Endodermal cell (in vitro differentiated cells): Measurements from ENCODE around the gene ABCD1. TPM values are rescaled to one million over a fixed set of nuclear protein-coding genes. Genes with fewer than 3 reads are reported as not detected.

ENCODE experiments used
- DNase-seq: peaks from one replicate; pipeline ENCODE4 v3.0.0-alpha.2; 2017
- H3K27ac ChIP-seq: 2 replicates; pipeline ENCODE4 v1.5.1; 2013; ENCODE audit warnings: mild to moderate bottlenecking, low read depth, low read length, moderate library complexity
- H3K27me3 ChIP-seq: 2 replicates; pipeline ENCODE4 v1.6.1; 2013; ENCODE audit warnings: mild to moderate bottlenecking, low read length, moderate library complexity; ENCODE audit not compliant: insufficient read depth, control insufficient read depth, poor library complexity, severe bottlenecking
- H3K36me3 ChIP-seq: 2 replicates; pipeline ENCODE4 v1.7.0; 2013; ENCODE audit warnings: mild to moderate bottlenecking, low read length, moderate library complexity; ENCODE audit not compliant: control insufficient read depth, insufficient read depth
- H3K4me1 ChIP-seq: one replicate; pipeline ENCODE4 v1.7.0; 2013; ENCODE audit warnings: low read length; ENCODE audit not compliant: control insufficient read depth, insufficient read depth
- H3K4me3 ChIP-seq: 2 replicates; pipeline ENCODE4 v1.5.1; 2013; ENCODE audit warnings: mild to moderate bottlenecking, low read length, moderate library complexity
- H3K9ac ChIP-seq: 2 replicates; pipeline ENCODE4 v1.6.1; 2013; ENCODE audit warnings: mild to moderate bottlenecking, low read length, moderate library complexity; ENCODE audit not compliant: poor library complexity, severe bottlenecking; ENCODE audit errors: extremely low read depth
- H3K9me3 ChIP-seq: 2 replicates; pipeline ENCODE4 v1.6.1; 2013; ENCODE audit warnings: mild to moderate bottlenecking, low read length, moderate library complexity; ENCODE audit not compliant: control insufficient read depth
- H3K27ac Mint-ChIP-seq: 2 replicates; pipeline ENCODE4 v1.8.0; 2020; ENCODE audit warnings: mixed read lengths
- H3K27me3 Mint-ChIP-seq: 2 replicates; pipeline ENCODE4 v1.8.0; 2021; ENCODE audit warnings: mild to moderate bottlenecking, mixed read lengths; ENCODE audit not compliant: insufficient read depth
- H3K36me3 Mint-ChIP-seq: 2 replicates; pipeline ENCODE4 v1.8.0; 2020; ENCODE audit warnings: low read depth, mixed read lengths
- H3K4me1 Mint-ChIP-seq: 2 replicates; pipeline ENCODE4 v1.8.0; 2020; ENCODE audit warnings: mixed read lengths
- H3K4me3 Mint-ChIP-seq: 2 replicates; pipeline ENCODE4 v1.8.0; 2020; ENCODE audit warnings: mild to moderate bottlenecking, moderate library complexity, mixed read lengths
- H3K9me3 Mint-ChIP-seq: 2 replicates; pipeline ENCODE4 v1.8.0; 2020; ENCODE audit warnings: mild to moderate bottlenecking, mixed read lengths
- CTCF ChIP-seq: fragments of 200-600 bp; sonication (generic); conservative IDR thresholded peaks from 2 replicates; pipeline ENCODE4 v1.5.0; 2021; ENCODE audit warnings: antibody characterized with exemption, mild to moderate bottlenecking
- WGBS, 2 experiments: methylation state at CpG; one replicate each; pipeline versions ENCODE4 v1.1.5 to v1.1.7; 2013; ENCODE audit warnings: missing lambda C conversion rate in 2 of 2, mixed read lengths in 1 of 2; ENCODE audit not compliant: insufficient coverage in 1 of 2, insufficient read length in 1 of 2; 5-methylcytosine and 5-hydroxymethylcytosine counted together
- total RNA-seq, 2 donors: library from RNA; stranded (reverse); fragmentation: NEBNext Ultra II Directional in 1 of 2; extraction: Animal tissue kit (Norgen Biotek cat#: 25700) in 1 of 2; gene quantifications; 2 replicates in 1 of 2; 3 replicates in 1 of 2; pipeline ENCODE4 v1.2.1, GENCODE V29; 2021

The ABCD1 gene
- total RNA-seq, 2 donors from 2014 or later: 17.9 to 18.2 TPM

DNA sequence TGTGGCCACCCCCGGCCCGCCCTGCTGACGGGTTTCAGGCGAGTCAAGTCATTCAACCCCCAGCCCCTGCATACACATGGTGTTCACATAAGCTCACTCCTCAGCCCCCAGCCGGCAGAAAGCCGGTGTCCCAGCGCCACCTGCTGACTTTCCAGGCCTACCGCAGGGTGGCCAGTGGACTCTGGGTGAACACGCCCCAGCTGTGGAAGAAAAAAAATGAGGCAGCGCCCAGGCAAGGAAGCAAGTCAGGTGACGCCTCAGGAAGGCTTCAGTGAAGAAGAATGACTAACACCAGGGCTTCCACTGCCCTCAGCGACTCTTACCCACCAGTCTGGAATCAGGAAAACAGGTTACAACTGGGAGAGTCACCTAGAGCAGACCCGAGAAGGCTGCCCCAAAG, 16.2 kb upstream of the ABCD1 start:
- Histone ChIP-seq H3K36me3 (peaks cover 11% of the 10 kb centered on the region), H3K9me3 (no peaks in the 10 kb centered on the region), H3K27ac (no peak overlapping the region), H3K27me3 (no peaks in the 10 kb centered on the region), H3K9ac (no peak overlapping the region), H3K4me3 (no peak overlapping the region), H3K4me1 (no peaks in the 10 kb centered on the region)
- TF ChIP-seq CTCF: peak; percentile 72
- 17 to 55% methylated on average over 1 to 12 of the region's 13 CpGs for WGBS, 2 experiments
- H3K4me1 Mint-ChIP-seq: no peaks in the 10 kb centered on the region
- no peak overlapping the region for H3K27ac Mint-ChIP-seq
- peaks cover 73% of the 10 kb centered on the region for H3K9me3 Mint-ChIP-seq
- peaks cover 32% of the 10 kb centered on the region for H3K36me3 Mint-ChIP-seq
- no peak overlapping the region for H3K4me3 Mint-ChIP-seq
- DNase-seq: peak; percentile 83
- no peaks in the 10 kb centered on the region for H3K27me3 Mint-ChIP-seq

GRCh38 chrX:153709726-153710674, 14.7 kb upstream of the ABCD1 start:
- no peak overlapping the region for H3K4me3 Mint-ChIP-seq
- WGBS, 2 experiments: 82 to 94% methylated on average over 5 to 27 of the region's 27 CpGs

DNA sequence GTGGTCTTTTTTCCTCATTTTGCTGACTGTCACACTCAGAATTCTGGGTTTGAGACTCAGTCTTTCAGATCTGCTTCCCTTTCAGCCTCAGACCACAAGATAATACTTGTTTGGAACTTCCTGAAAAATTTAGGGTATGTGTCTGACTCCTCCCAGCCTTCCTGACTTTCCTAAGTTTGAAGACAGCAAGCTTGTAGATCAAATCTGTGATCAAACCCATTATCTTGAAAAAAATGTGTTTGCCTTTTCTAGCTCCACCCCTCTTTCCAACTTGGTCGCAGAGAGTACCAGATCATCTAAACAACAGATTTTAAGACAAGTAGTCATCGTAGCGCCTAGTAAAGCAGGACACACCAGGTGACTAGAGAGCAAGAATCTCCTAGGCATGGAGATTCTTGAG, 10.4 kb upstream of the ABCD1 start:
- Histone ChIP-seq H3K27me3 (no peaks in the 10 kb centered on the region), H3K9me3 (no peaks in the 10 kb centered on the region), H3K27ac (no peak overlapping the region), H3K36me3 (peaks cover 46% of the 10 kb centered on the region), H3K9ac (no peak overlapping the region), H3K4me1 (no peaks in the 10 kb centered on the region), H3K4me3 (no peak overlapping the region)
- TF ChIP-seq CTCF: no peak
- H3K9me3 Mint-ChIP-seq: peaks cover 67% of the 10 kb centered on the region
- DNase-seq: no peak
- no peak overlapping the region for H3K27ac Mint-ChIP-seq
- peaks cover 49% of the 10 kb centered on the region for H3K36me3 Mint-ChIP-seq
- WGBS, 2 experiments: 83 to 89% methylated on average over 1 to 3 of the region's 3 CpGs
- H3K4me3 Mint-ChIP-seq: no peak overlapping the region
- no peaks in the 10 kb centered on the region for H3K4me1 Mint-ChIP-seq
- H3K27me3 Mint-ChIP-seq: no peaks in the 10 kb centered on the region

More at GRCh38 chrX:153709726-153710674, 14.7 kb upstream of the ABCD1 start:
- DNase-seq: no peak
- Histone ChIP-seq H3K27me3 (no peaks in the 10 kb centered on the region), H3K36me3 (peaks cover 21% of the 10 kb centered on the region), H3K4me1 (no peaks in the 10 kb centered on the region), H3K27ac (no peak overlapping the region), H3K9me3 (no peaks in the 10 kb centered on the region), H3K9ac (no peak overlapping the region), H3K4me3 (no peak overlapping the region)
- peak overlapping the region; percentile 59 for H3K27ac Mint-ChIP-seq
- H3K4me1 Mint-ChIP-seq: no peaks in the 10 kb centered on the region
- TF ChIP-seq CTCF: no peak
- H3K36me3 Mint-ChIP-seq: peaks cover 35% of the 10 kb centered on the region
- peaks cover 71% of the 10 kb centered on the region for H3K9me3 Mint-ChIP-seq
- no peaks in the 10 kb centered on the region for H3K27me3 Mint-ChIP-seq
